Measurements from ENCODE around the gene ZFP57.

ZFP57 gene

GRCh38 chr6:29680904-29681303, at the start of gene ZFP57:
Gene ZFP57, minus strand, starts transcription at chr6:29681152. Its CDS starts 4,149 bp downstream, at chr6:29677003.
- DNase-seq (ENCODE audit: low read depth) = no peak

- no peak for DNase-seq (ENCODE audit: low read depth)
Observed at GRCh38 chr6:29730575-29731126, 49.7 kb upstream of the ZFP57 start.

GRCh38 chr6:29729774-29730328, 48.9 kb upstream of the ZFP57 start:
- DNase-seq (ENCODE audit: low read depth) = no peak

GRCh38 chr6:29728875-29729270, 47.9 kb upstream of the ZFP57 start:
- DNase-seq (ENCODE audit: low read depth) = no peak

GRCh38 chr6:29728173-29728874, 47.4 kb upstream of the ZFP57 start:
- no peak for DNase-seq (ENCODE audit: low read depth)

GRCh38 chr6:29727637-29728036, 46.7 kb upstream of the ZFP57 start:
- DNase-seq (ENCODE audit: low read depth) = no peak

- DNase-seq (ENCODE audit: low read depth) = no peak
Observed at GRCh38 chr6:29726571-29727194, 45.7 kb upstream of the ZFP57 start.

- no peak for DNase-seq (ENCODE audit: low read depth)
Observed at GRCh38 chr6:29726001-29726400, 45.0 kb upstream of the ZFP57 start.

GRCh38 chr6:29724937-29725869, 44.3 kb upstream of the ZFP57 start:
- DNase-seq (ENCODE audit: low read depth) = no peak

GRCh38 chr6:29723666-29724588, 43.0 kb upstream of the ZFP57 start:
- peak; percentile 69 for DNase-seq (ENCODE audit: low read depth)

- DNase-seq (ENCODE audit: low read depth) = peak; percentile 70
Observed at GRCh38 chr6:29723262-29723665, 42.3 kb upstream of the ZFP57 start, which contains the start of gene HLA-F. Gene HLA-F, plus strand, starts transcription at chr6:29723434. Its CDS starts 30 bp downstream, at chr6:29723464.

GRCh38 chr6:29720863-29721262, 39.9 kb upstream of the ZFP57 start:
- no peak for DNase-seq (ENCODE audit: low read depth)

- no peak for DNase-seq (ENCODE audit: low read depth)
Observed at GRCh38 chr6:29710281-29710941, 29.5 kb upstream of the ZFP57 start.

GRCh38 chr6:29709188-29709587, 28.2 kb upstream of the ZFP57 start:
- no peak for DNase-seq (ENCODE audit: low read depth)

- DNase-seq (ENCODE audit: low read depth) = peak; percentile 33
Observed at GRCh38 chr6:29708432-29709179, 27.7 kb upstream of the ZFP57 start.

- no peak for DNase-seq (ENCODE audit: low read depth)
Observed at GRCh38 chr6:29705389-29706231, 24.7 kb upstream of the ZFP57 start.

- DNase-seq (ENCODE audit: low read depth) = peak; percentile 78
Observed at GRCh38 chr6:29702519-29703103, 21.7 kb upstream of the ZFP57 start.

Data from activated T-cell treated with anti-CD3 and anti-CD28 coated beads for 1 hour (primary cell).